ENCODE results near the gene ZNF423.

The ZNF423 gene

GRCh38 chr16:49661465-49662187 lies 194.3 kb downstream of the ZNF423 start:
- Histone ChIP-seq H4K20me1 (ENCODE audit: insufficient read depth, low read length) (no peaks in the 10 kb centered on the region), H3F3A (ENCODE audit: insufficient read depth, low read length) (no peaks in the 10 kb centered on the region), H3K4me3 (ENCODE audit: low read length) (no peak overlapping the region), H3K79me2 (ENCODE audit: low read length) (no peaks in the 10 kb centered on the region), H3K9me3 (replicated peaks; ENCODE audit: insufficient read depth, low read length) (no peaks in the 10 kb centered on the region), H3K4me2 (ENCODE audit: low read depth, low read length) (no peak overlapping the region), H3K27ac (ENCODE audit: low read length) (no peak overlapping the region), H3K36me3 (replicated peaks; ENCODE audit: insufficient read depth, low read length) (no peaks in the 10 kb centered on the region), H2AFZ (ENCODE audit: low read length) (no peak overlapping the region), H3K27me3 (replicated peaks; ENCODE audit: insufficient read depth, low read length) (peaks cover 29% of the 10 kb centered on the region), H3K4me1 (ENCODE audit: low read length) (no peaks in the 10 kb centered on the region), H3K9me2 (replicated peaks; ENCODE audit: insufficient read depth, low read length) (no peaks in the 10 kb centered on the region), H3K9ac (ENCODE audit: low read length) (no peak overlapping the region)
- DNase-seq = no peak
- TF ChIP-seq EZH2phosphoT487 (IDR thresholded peaks at IDR 0.05; ENCODE audit: low read length) = no peak
- TF ChIP-seq, protein P1, sequence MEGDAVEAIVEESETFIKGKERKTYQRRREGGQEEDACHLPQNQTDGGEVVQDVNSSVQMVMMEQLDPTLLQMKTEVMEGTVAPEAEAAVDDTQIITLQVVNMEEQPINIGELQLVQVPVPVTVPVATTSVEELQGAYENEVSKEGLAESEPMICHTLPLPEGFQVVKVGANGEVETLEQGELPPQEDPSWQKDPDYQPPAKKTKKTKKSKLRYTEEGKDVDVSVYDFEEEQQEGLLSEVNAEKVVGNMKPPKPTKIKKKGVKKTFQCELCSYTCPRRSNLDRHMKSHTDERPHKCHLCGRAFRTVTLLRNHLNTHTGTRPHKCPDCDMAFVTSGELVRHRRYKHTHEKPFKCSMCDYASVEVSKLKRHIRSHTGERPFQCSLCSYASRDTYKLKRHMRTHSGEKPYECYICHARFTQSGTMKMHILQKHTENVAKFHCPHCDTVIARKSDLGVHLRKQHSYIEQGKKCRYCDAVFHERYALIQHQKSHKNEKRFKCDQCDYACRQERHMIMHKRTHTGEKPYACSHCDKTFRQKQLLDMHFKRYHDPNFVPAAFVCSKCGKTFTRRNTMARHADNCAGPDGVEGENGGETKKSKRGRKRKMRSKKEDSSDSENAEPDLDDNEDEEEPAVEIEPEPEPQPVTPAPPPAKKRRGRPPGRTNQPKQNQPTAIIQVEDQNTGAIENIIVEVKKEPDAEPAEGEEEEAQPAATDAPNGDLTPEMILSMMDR (IDR thresholded peaks at IDR 0.05; ENCODE audit: low read length) = no peak
- TF ChIP-seq EZH2 (optimal IDR thresholded peaks at IDR 0.05; ENCODE audit: low read depth, low read length) = no peak

DNA sequence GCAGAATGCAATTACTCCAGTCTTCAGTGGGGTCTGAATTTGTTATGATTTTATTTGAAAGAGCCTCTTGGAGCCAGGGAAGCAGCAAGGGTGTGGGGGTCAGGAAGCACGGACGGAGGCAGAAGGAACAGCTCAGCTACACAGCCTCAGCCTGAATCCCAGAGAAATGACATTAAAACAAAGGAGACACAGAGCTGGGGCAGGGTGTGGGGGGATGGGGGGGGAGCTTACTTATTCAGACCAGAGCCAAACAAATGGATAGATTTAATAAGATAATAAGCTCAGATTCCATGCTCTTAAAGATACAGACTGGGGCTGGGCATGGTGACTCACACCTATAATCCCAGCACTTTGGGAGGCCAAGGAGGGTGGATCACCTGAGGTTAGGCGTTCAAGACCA lies 195.3 kb downstream of the ZNF423 start:
- no peak overlapping the region for H3K27ac ChIP-seq (ENCODE audit: low read length)
- H3K27me3 ChIP-seq (replicated peaks; ENCODE audit: insufficient read depth, low read length) = peaks cover 24% of the 10 kb centered on the region
- H2AFZ ChIP-seq (ENCODE audit: low read length) = no peak overlapping the region
- no peaks in the 10 kb centered on the region for H3F3A ChIP-seq (ENCODE audit: insufficient read depth, low read length)
- no peaks in the 10 kb centered on the region for H3K36me3 ChIP-seq (replicated peaks; ENCODE audit: insufficient read depth, low read length)
- H3K9me3 ChIP-seq (replicated peaks; ENCODE audit: insufficient read depth, low read length) = no peaks in the 10 kb centered on the region
- TF ChIP-seq EZH2 (optimal IDR thresholded peaks at IDR 0.05; ENCODE audit: low read depth, low read length) = no peak
- H3K79me2 ChIP-seq (ENCODE audit: low read length) = no peaks in the 10 kb centered on the region
- no peak for DNase-seq
- no peak overlapping the region for H3K4me3 ChIP-seq (ENCODE audit: low read length)
- no peaks in the 10 kb centered on the region for H3K9me2 ChIP-seq (replicated peaks; ENCODE audit: insufficient read depth, low read length)
- no peak overlapping the region for H3K9ac ChIP-seq (ENCODE audit: low read length)
- H4K20me1 ChIP-seq (ENCODE audit: insufficient read depth, low read length) = no peaks in the 10 kb centered on the region
- no peak overlapping the region for H3K4me2 ChIP-seq (ENCODE audit: low read depth, low read length)
- H3K4me1 ChIP-seq (ENCODE audit: low read length) = no peaks in the 10 kb centered on the region

GRCh38 chr16:49659356-49659755 lies 196.6 kb downstream of the ZNF423 start:
- Histone ChIP-seq H3K9ac (ENCODE audit: low read length) (no peak overlapping the region), H4K20me1 (ENCODE audit: insufficient read depth, low read length) (no peaks in the 10 kb centered on the region), H3K9me2 (replicated peaks; ENCODE audit: insufficient read depth, low read length) (no peaks in the 10 kb centered on the region), H2AFZ (ENCODE audit: low read length) (no peak overlapping the region), H3K27me3 (replicated peaks; ENCODE audit: insufficient read depth, low read length) (peaks cover 16% of the 10 kb centered on the region), H3K4me3 (ENCODE audit: low read length) (no peak overlapping the region), H3K4me2 (ENCODE audit: low read depth, low read length) (no peak overlapping the region), H3K9me3 (replicated peaks; ENCODE audit: insufficient read depth, low read length) (no peaks in the 10 kb centered on the region), H3K4me1 (ENCODE audit: low read length) (no peaks in the 10 kb centered on the region), H3K36me3 (replicated peaks; ENCODE audit: insufficient read depth, low read length) (no peaks in the 10 kb centered on the region), H3K79me2 (ENCODE audit: low read length) (no peaks in the 10 kb centered on the region), H3F3A (ENCODE audit: insufficient read depth, low read length) (no peaks in the 10 kb centered on the region), H3K27ac (ENCODE audit: low read length) (no peak overlapping the region)
- no peak for DNase-seq
- TF ChIP-seq EZH2 (optimal IDR thresholded peaks at IDR 0.05; ENCODE audit: low read depth, low read length) (no peak), EZH2phosphoT487 (IDR thresholded peaks at IDR 0.05; ENCODE audit: low read length) (no peak)
- TF ChIP-seq, protein P1 (IDR thresholded peaks at IDR 0.05; ENCODE audit: low read length) = no peak

DNA sequence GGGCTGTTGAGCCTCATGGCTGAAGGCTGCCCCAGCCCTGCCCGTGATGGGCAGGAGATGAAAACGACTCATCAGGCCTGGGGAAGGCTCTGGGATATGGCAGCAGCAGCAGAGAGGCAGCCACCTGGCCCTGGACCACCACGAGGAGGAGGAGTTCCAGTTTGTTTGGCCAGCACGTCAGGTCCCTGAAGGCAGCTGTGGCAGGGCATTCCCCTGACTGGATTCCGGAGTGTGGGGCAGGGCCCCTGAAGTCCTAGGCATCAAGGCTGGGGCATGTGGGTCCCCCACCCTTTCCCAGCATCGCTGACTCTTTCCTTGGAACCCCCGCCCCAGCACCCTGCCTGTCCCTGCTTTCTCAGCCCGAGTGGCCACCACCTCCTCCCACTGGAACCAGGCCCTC lies 197.4 kb downstream of the ZNF423 start:
- Histone ChIP-seq H3K9ac (ENCODE audit: low read length) (no peak overlapping the region), H3K36me3 (replicated peaks; ENCODE audit: insufficient read depth, low read length) (no peaks in the 10 kb centered on the region), H3K9me2 (replicated peaks; ENCODE audit: insufficient read depth, low read length) (no peaks in the 10 kb centered on the region), H3K27ac (ENCODE audit: low read length) (no peak overlapping the region), H3K4me3 (ENCODE audit: low read length) (no peak overlapping the region), H3K9me3 (replicated peaks; ENCODE audit: insufficient read depth, low read length) (no peaks in the 10 kb centered on the region), H3K27me3 (replicated peaks; ENCODE audit: insufficient read depth, low read length) (peaks cover 16% of the 10 kb centered on the region), H4K20me1 (ENCODE audit: insufficient read depth, low read length) (no peaks in the 10 kb centered on the region), H3K79me2 (ENCODE audit: low read length) (no peaks in the 10 kb centered on the region), H3F3A (ENCODE audit: insufficient read depth, low read length) (no peaks in the 10 kb centered on the region), H3K4me1 (ENCODE audit: low read length) (no peaks in the 10 kb centered on the region), H2AFZ (ENCODE audit: low read length) (no peak overlapping the region), H3K4me2 (ENCODE audit: low read depth, low read length) (no peak overlapping the region)
- DNase-seq = no peak
- TF ChIP-seq, protein P1 (IDR thresholded peaks at IDR 0.05; ENCODE audit: low read length) = no peak
- TF ChIP-seq EZH2 (optimal IDR thresholded peaks at IDR 0.05; ENCODE audit: low read depth, low read length) = no peak
- no peak for TF ChIP-seq EZH2phosphoT487 (IDR thresholded peaks at IDR 0.05; ENCODE audit: low read length)

All from MM.1S (cell line).